Activated T-helper 1 cell treated with Interleukin-2 at 50 U/mL for 16 hours (primary cell): ENCODE measurements around the gene GUCA1A.
"Not testable (repeated sequence)": the region's sequence is repeated elsewhere in the genome, so short reads cannot be mapped to it uniquely, and the experiment has no call there.

Experiments
- DNase-seq: peaks from one replicate; pipeline ENCODE4 v3.0.0-alpha.2; 2020; ENCODE audit warnings: low read depth

GUCA1A gene

DNA sequence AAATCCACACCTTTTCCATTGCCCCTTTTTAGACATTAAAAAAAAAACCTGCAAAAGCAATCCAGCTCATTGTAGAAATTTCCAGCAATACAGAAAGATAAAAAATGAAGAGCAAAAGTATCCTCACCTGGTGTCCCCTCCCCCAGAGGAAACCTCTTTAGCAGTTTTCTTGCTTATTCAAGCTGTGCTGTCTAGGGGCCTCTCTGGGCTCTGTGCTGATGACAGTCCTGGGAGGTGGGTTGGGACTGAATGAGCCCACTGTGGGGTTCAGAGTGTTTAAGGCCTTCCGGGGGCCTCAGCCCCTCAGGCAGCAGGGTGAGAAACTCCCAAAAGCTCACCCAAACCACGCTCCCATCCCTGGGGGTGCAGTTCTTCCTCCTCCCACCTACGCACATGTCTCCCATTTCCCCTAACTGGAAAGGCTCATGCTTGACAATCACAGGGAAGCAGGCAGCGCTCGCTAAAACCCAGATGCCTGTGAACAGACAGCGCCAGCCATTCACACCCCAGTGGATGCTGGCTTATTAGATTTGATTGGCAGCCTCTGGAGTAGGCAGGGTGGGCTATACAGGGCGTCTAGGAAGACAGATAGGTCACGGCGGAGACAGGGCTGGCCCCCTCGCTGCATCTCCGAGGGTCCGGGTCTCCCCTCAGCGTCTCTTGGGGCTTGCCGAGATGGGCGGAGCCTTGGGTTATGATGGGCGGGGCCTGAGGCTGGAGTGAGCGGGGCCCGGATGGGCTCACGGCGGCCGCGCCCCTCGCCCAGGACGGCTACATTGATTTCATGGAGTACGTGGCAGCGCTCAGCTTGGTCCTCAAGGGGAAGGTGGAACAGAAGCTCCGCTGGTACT, 4.6 kb downstream of the GUCA1A start:
- DNase-seq, result no peak

DNA sequence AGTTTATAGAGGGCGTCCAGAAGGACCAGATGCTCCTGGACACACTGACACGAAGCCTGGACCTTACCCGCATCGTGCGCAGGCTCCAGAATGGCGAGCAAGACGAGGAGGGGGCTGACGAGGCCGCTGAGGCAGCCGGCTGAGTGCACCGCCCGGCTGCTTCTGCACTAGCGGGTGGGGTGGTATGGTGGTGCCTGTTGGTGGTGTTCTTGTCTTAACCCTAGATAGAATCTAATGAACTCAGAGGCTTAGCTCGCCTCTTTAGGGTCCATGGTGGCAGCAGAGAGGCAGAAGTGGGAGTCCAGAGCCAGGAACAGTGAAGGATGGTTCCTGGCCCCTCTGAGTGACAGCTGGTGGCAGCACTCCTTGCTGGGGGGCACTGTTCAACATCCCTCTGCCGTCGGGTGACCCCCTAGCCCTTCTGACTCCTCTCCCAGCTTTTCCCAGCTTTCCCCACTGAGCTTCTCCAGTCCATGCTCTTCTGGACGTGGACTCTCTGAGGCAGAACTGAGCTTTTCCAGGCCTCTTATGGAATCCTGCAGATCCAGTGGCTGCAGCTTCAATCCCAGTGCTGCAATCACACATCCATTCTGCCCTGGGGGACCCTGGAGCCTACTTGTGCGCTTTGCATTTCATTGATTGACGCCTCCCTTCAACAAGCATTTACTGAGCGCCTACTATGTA, 6.2 kb downstream of the GUCA1A start:
- no peak for DNase-seq

DNA sequence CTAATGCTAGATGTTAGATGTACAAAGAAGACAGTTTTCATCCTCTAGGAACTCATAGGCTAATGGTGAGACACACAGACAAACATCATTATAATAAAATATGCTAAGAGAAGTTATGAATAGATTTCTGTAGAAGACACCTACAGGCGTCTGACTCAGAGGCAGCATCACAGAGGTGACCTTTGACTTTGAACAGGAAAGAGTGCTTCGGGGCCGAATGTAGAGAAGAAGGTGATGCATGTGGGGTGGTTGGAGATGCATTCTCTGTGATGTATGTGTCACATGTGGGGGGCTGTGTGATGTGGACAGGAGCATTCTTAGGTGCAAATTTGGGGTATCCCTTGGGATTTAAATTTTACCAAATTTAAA, 6.8 kb downstream of the GUCA1A start:
- DNase-seq, result no peak

DNA sequence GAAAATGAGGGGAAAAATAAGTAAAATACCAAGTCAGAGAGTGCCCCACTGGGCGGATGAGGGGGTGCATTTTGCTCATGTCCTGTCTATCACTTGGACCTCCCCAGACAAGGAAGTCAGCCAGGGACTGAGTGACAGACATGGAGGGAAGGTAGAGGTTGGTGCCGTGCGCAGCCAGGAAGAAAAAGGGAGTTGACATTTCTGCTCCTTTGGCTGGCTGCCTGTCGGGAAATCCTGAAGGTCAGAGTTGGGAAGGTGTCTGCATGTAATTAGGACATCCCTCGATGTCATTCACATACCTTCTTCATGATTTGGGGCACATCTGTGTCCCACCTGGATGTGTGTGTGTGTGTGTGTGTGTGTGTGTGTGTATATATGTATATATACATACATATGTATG, 8.9 kb downstream of the GUCA1A start:
- DNase-seq, result no peak

DNA sequence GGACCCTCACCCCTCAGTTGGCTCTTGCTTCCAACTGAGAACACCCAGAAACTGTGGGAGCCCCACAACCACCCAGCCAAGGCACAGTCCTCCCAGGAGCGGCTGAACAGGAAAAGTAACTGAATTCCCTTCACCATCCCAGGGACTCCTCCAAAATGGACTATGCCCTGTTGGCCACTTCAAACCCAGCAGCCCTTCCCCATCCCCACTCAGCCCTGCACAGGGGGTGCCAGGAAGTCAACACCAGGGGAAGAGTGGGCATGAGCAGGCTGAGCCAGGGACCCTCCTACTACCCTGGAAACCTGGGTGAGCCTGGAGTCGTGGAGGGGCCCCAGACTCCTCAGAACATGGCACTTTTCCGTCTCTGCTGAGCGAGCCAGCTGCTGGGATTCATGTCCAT, 11.3 kb downstream of the GUCA1A start:
- no peak for DNase-seq

DNA sequence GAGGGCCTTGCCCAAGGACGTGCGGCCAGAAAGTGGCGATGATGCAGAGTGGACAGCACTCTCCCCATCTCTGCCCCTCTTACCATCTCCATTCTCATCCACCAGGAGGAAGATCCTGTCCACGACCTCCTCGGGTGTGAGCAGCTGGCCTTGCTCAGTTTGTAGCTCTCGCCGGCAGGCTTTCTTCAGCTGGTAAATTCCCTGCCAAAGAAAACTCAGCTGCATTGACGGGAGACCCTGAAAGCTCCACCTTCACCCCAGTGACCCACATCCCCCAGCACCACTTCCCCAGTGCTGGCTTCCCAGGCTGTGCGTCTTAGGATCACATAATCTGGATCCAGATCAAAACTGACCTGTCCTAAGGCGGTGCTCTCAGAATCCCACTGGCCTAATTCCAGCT, 12.4 kb downstream of the GUCA1A start:
- DNase-seq, result no peak

DNA sequence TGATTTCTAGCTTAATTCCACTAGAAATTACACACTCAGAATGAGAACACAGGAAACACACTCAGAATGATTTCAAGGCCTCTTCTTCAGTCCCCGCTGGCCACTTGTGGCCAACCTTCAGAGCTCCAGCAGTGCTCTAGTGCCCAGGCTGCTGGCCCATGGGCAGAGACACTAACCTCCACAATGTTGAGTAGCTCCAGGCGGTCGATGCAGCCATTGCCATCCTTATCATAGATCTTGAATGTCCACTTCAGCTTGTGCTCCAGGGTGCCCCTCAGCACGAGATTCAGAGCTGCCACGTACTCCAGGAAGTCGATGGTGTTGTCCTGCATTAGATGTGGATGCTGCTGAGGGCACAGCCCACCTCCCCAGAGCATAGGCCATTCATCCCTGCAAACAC, 15.2 kb downstream of the GUCA1A start:
- no peak for DNase-seq

DNA sequence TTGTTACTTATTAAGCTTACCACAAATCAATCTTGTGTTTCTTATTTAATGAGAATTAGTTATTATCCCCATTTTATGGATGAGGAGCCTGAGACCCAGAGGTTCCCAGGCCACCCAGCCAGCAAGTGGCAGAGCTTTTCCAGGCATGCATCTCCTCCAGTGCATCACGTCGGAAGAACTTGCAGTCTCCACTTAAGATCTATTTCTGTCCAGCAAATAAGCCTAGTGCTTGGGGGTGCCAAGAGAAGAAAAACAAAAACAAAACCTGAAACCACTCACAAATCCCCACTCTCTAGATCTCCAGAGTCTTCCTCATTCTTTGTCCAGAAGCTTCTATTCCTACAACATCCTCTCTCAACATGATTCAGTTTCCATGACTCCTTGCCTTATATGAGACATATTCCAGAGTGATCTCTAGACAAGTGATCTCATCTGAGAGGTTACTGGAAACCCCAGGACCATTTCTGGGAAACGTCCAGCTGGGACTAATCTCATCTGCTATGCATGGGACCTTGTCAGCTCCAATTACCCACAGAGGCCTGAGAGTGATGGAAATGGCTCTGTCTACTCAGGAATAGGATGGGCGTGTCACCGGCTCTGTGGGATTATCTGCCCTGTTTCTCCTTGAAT, 17.5 kb downstream of the GUCA1A start:
- DNase-seq, result no peak

DNA sequence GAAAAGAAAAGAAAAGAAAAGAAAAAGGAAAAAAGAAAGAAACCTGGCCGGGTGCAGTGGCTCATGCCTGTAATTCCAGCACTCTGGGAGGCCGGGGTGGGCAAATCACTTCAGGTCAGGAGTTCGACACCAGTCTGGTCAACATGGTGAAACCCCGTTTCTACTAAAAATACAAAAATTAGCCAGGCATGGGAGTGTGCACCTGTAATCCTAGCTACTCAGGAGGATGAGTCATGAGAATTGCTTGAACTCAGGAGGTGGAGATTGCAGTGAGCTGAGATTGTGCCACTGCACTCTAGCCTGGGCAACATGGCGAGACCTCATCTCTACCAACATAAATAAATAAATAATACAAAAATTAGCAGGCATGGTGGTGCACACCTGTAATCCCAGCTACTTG, 19.2 kb downstream of the GUCA1A start:
- not testable (repeated sequence) for DNase-seq

DNA sequence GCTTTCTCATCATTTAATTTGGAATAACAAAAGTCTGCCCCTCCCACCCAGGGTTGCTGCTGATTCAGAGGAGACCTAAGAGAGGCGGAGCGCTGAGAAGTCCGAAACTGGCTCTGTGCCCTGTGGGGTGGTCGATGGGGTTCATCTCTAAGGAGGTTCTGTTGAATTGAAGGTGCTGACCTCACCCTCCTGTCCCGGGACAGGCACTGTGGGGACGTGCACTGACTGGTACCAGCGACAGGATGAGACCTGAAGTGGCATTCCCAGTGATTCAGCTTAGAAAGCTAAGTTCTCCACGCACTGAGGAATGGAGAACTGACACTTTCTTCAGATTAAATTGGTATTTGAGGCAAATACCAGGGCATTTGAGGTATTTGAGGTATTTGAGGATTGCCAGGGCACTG, 20.3 kb downstream of the GUCA1A start:
- no peak for DNase-seq

DNA sequence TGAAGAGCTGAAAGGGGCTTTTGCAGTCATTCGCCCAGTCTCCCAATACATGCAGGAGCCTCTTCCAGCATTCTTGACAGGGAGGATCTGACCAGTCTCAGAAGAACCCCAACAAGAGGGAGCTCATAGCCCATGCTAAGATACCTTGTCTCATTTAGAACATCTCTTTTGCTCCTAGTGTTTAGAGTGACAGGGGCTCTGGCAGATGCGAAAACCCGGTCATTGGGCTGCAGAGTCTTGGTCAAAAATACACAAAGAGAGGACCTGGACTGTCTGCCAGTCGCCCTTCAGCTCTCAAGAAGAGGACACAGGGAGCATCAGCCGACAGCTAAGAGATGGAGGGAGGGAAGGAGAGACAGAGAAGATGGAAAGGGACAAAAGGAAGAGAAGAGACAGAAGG, 20.9 kb downstream of the GUCA1A start:
- DNase-seq, result no peak

DNA sequence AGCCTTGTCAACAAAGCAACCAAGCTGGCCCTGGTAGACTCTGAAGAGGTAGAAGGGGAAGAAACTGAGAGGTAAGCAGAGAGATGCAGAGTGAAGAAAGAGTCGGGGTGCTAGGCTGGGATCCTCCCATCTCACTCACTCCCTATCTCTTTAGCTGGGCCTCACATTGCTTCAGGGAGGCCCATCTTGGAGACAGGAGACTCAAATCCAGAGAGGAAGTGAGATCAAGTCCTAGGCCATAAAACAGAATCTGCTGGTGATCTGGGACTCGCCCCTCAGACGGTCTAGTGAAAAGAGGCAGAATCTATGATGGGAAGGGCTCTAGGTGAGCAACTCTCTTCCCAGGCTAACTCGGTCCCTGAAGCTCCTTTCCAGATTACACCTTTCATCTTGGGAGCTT, 22.3 kb downstream of the GUCA1A start:
- DNase-seq, result no peak

DNA sequence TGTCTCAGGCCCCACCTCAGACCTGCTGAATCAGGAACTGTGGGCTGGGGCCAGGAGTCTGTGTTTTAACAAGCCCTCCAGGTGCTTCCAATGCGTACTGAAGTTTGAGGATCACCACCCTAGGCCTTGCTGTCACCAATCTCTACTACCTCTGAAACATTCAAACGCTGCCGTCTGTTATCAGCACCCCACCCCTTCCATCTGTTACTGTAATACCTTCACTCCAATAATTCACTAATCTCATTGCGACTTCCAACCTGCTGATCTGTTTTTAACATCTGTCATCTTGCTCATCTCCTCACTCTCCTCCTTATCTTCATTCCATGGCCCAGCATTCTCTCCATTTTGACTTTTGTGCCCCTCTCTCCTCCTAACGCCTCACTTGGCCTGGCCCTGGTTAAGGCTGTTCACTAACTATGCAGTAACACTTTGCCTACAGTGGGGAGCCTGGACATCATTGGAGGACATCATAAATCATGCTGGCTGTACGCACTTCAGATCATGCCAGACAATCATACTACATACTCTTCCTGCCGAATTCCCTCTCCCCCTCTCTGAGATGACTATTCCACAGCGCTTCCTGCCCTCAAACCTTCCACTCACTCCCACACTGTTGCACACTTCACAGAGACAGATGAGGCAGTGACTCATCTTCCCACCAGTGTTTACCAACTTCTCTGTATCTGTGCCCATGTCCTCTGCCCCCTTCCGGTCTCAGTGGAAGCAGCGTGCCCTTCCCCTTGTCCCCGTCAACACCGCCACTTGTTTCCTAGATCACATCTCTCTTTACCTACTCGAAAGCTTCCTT, 24.6 kb downstream of the GUCA1A start:
- DNase-seq, result no peak

DNA sequence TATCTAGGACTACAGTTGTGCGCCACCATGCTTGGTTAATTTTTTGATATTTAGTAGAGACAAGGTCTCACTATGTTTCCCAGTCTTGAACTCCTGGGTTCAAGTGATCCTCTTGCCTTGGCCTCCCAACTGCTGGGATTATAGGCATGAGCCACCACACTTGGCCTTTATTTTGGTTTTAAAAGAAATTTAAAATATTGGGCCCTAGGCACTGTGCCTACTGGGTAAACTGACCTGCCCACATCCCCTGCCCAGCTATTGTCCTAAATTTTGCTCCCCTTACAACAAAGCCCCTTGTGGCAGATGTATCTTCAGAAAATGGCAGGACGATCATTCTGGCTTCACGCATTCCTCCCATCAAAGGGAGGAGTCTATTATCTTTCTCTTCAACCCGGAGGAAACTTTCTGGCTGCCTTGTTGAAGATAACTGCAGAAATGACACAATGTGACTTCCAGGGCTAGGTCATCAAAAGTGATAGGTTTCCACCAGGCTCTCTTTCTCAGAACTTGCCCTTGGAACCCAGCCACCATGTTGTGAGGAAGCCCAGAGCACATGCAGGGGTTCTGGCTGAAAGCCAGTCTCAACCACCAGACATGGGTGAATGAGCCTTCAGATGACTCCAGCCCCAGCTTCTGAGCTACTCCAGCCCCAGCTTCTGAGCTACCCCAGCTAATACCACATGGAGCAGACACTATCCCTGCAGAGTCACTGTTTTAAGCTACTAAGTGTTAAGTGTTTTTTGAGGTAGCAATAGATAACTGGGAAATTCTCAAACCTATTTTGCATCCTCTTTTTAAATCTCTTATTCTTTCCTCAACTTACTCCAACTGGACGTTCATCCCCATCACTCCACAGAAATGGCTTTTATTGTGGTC, 26.2 kb downstream of the GUCA1A start:
- DNase-seq, result no peak

DNA sequence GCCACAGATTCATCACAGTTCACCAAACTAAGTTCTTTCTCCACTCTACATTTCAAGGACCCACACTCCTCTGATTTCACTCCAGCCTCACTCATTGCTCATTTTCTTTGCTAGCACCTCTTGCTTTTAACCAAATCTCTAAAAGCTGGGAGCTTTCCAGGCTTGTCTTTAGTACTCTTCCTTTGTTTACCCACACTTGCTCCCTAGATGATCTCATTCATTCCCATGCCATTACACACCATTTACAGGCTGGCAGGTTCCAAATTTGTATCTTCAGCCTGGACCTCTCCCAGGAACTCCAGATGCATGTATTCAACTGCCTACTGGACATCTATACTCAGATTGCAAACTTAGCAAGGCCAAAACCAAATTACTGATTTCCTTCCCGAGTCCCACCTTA, 26.9 kb downstream of the GUCA1A start:
- DNase-seq, result no peak

DNA sequence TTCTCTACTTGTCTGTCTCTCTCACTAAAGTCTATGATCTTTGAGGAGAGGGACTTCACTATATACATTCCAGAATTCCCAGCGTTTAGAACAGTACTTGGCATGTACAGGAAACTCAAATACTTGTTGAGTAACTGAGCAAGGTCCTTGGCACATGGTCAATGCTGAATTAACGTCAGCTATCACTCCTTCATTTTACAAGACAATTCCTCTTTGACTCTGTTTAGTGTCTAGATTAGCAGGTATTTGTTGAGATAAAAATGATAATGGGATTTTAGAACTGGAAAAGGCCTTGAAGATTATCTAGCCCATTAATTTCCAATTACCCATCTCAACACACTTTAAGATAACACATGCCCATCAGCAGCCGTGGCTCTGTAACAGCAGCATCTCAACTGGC, 28.2 kb downstream of the GUCA1A start:
- no peak for DNase-seq

DNA sequence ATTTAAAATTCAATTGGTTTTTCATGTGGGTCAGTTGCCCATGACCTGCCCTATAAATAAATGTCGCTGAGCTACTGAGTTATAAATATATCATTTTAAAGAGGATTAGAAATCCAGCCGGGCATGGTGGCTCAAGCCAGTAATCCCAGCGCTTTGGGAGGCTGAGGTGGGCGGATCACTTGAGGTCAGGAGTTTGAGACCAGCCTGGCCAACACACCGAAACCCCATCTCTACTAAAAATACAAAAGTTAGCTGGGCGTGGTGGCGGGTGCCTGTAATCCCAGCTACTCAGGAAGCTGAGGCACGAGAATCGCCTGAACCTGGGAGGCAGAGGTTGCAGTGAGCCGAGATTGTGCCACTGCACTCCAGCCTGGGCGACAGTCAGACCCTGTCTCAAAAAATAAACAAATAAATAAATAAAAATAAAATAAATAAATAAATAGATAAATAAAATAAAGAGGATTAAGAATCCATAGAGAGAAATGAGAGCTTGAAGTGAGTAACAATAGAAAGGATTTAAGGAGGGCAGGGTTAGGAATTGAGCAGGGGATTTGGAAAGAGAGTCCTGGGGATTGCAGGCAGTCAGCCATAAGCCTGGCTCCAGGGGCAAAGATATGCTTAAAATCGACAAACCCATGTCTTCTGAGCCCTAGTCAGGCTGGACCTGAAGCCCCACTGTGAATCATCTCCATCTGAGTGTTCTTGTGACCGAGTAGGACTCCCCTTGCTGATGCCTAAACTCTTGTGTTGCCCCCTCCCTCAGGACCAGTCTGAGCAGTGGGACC, 29.2 kb downstream of the GUCA1A start:
- DNase-seq, result not testable (repeated sequence)

DNA sequence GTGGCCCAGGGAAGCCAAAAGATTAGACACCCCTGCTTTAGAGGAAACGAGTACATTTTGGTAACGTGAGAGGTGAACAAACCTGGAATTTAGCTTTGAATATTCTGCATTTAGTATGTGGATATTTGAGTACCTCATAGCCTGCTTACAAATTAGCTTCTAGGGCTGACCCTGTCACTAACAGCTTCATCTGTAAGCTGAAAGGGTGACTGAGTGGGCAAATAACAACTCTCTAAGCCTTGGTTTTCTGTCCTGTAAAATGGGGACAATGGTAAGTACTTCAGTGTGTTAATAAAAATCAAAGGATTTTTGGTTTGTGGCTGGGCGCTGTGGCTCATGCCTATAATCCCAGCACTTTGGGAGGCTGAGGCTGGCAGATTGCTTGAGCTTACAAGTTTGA, 30.0 kb downstream of the GUCA1A start:
- DNase-seq, result no peak

DNA sequence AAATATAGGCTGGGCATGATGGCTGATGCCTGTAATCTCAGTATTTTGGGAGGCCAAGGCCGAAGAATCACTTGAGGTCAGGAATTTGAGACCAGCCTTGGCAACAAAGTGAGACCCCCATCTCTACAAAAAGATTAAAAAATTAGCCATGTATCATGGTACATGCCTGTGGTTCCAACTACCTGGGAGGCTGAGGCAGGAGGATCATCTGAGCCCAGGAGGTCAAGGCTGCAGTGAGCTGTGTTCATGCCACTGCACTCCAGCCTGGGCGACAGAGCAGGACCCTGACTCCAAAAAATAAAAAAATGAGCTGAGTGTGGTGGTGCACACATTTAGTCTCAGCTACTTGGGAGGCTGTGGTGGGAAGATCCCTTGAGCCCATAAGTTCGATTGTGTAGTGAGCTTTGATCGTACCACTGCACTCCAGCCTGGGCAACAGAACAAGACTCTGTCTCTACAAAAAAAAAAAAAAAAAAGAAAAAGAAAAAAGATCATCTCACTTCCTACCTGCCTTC, 31.7 kb downstream of the GUCA1A start:
- no peak for DNase-seq

DNA sequence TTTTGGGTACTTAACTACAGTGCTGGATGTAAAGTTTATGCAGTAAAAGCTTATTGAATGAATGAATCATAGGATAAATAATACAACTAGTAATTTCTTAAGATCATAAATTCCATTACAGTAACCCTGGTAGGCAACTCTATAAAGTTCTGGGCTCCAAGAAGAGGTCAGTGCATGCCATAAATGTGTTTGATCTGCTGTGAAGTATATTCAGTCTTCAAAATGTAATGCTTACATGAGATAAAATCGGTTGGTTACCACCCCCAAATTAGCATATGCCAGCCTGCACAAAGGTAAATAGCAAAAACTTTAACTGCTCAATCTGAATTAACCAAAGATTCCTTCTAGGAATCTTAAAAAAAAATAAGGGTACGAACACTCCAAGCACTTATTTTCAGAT, 34.4 kb downstream of the GUCA1A start:
- not testable (repeated sequence) for DNase-seq
